Mucosa of gallbladder (tissue), 1 donor: Measurements from ENCODE around the gene CEP20. TPM values are rescaled to one million over a fixed set of nuclear protein-coding genes. Genes with fewer than 3 reads are reported as not detected.
"Not testable (repeated sequence)": the region's sequence is repeated elsewhere in the genome, so short reads cannot be mapped to it uniquely, and the experiment has no call there.

Source experiments
- DNase-seq: peaks from one replicate; pipeline ENCODE4 v3.0.0-alpha.2; 2020; ENCODE audit warnings: low spot score
- total RNA-seq: library from RNA; stranded (reverse); gene quantifications from one replicate; pipeline ENCODE4 v1.2.1, GENCODE V29; 2021
- donor health status: DM: no; HTN: no; CAD: no.

Gene CEP20
- total RNA-seq, result 21.2 TPM

GRCh38 chr16:15888072-15888976, at the start of gene CEP20:
Gene CEP20, minus strand, starts transcription at chr16:15888603. Its CDS starts 18 bp downstream, at chr16:15888585.
- DNase-seq, result peak; percentile 100

GRCh38 chr16:15936809-15937208, 48.4 kb upstream of the CEP20 start:
- DNase-seq, result not testable (repeated sequence)

- no peak for DNase-seq
Measured at GRCh38 chr16:15934991-15935390, 46.6 kb upstream of the CEP20 start.

- DNase-seq, result no peak
Measured at GRCh38 chr16:15933781-15934180, 45.4 kb upstream of the CEP20 start.

- DNase-seq, result no peak
Measured at GRCh38 chr16:15932939-15933338, 44.5 kb upstream of the CEP20 start.

- no peak for DNase-seq
Measured at GRCh38 chr16:15928261-15929104, 40.1 kb upstream of the CEP20 start.

- DNase-seq, result no peak
Measured at GRCh38 chr16:15925631-15926030, 37.2 kb upstream of the CEP20 start.

- no peak for DNase-seq
Measured at GRCh38 chr16:15924996-15925395, 36.6 kb upstream of the CEP20 start.

GRCh38 chr16:15919331-15919730, 30.9 kb upstream of the CEP20 start:
- no peak for DNase-seq

GRCh38 chr16:15918314-15918713, 29.9 kb upstream of the CEP20 start:
- not testable (repeated sequence) for DNase-seq

GRCh38 chr16:15916323-15916722, 27.9 kb upstream of the CEP20 start:
- DNase-seq, result no peak

- DNase-seq, result no peak
Measured at GRCh38 chr16:15915555-15916081, 27.2 kb upstream of the CEP20 start.

GRCh38 chr16:15913046-15913698, 24.8 kb upstream of the CEP20 start:
- DNase-seq, result no peak

- no peak for DNase-seq
Measured at GRCh38 chr16:15911198-15911597, 22.8 kb upstream of the CEP20 start.

GRCh38 chr16:15907863-15908478, 19.6 kb upstream of the CEP20 start:
- DNase-seq, result no peak

GRCh38 chr16:15906439-15906838, 18.0 kb upstream of the CEP20 start:
- no peak for DNase-seq

GRCh38 chr16:15903960-15904359, 15.6 kb upstream of the CEP20 start:
- no peak for DNase-seq

GRCh38 chr16:15900901-15901500, 12.6 kb upstream of the CEP20 start:
- DNase-seq, result no peak

GRCh38 chr16:15900357-15900756, 12.0 kb upstream of the CEP20 start:
- DNase-seq, result no peak

GRCh38 chr16:15899538-15900100, 11.2 kb upstream of the CEP20 start:
- peak; percentile 85 for DNase-seq

GRCh38 chr16:15898654-15899053, 10.3 kb upstream of the CEP20 start:
- DNase-seq, result no peak
